ENCODE measurements around the gene GMFB. TPM values are rescaled to one million over a fixed set of nuclear protein-coding genes. Genes with fewer than 3 reads are reported as not detected.

GMFB gene
- polyA plus RNA-seq, 1 donor from 2014 or later, result 208 TPM

- Histone ChIP-seq H3K27ac (ENCODE audit: low read length) (no peak overlapping the region), H4K20me1 (ENCODE audit: insufficient read depth) (no peaks in the 10 kb centered on the region), H3K27me3 (ENCODE audit: insufficient read depth, low read depth, low read length) (no peaks in the 10 kb centered on the region), H3K9me3 (ENCODE audit: low read length) (no peaks in the 10 kb centered on the region), H3K4me3 (ENCODE audit: low read length) (no peak overlapping the region), H3K9me2 (ENCODE audit: insufficient read depth, low read length) (no peaks in the 10 kb centered on the region), H3K79me2 (replicated peaks; ENCODE audit: insufficient read depth, low read length) (no peaks in the 10 kb centered on the region), H3K36me3 (ENCODE audit: insufficient read depth, low read length) (peaks cover 6% of the 10 kb centered on the region), H3F3A (ENCODE audit: insufficient read depth, low read length, poor library complexity, severe bottlenecking) (no peaks in the 10 kb centered on the region), H3K9ac (ENCODE audit: low read length) (no peak overlapping the region), H3K4me2 (ENCODE audit: low read length) (no peak overlapping the region), H2AFZ (ENCODE audit: low read depth, low read length) (no peak overlapping the region)
- TF ChIP-seq REST (IDR thresholded peaks at IDR 0.05; ENCODE audit: borderline replicate concordance), result no peak
- no peak for TF ChIP-seq EP300 (conservative IDR thresholded peaks at IDR 0.05; ENCODE audit: poor library complexity, severe bottlenecking)
- no peak for TF ChIP-seq EZH2 (IDR thresholded peaks at IDR 0.05; ENCODE audit: borderline replicate concordance, insufficient read depth, low read length, poor library complexity, severe bottlenecking)
- TF ChIP-seq MXI1 (conservative IDR thresholded peaks at IDR 0.05; ENCODE audit: poor library complexity, severe bottlenecking), result no peak
- no peak for TF ChIP-seq POLR2AphosphoS5 (IDR thresholded peaks at IDR 0.05)
- no peak for TF ChIP-seq TAF1 (IDR thresholded peaks at IDR 0.05; ENCODE audit: low read depth)
- TF ChIP-seq SMC3 (conservative IDR thresholded peaks at IDR 0.05; ENCODE audit: poor library complexity), result no peak
- no peak for TF ChIP-seq CTCF (IDR thresholded peaks at IDR 0.05; ENCODE audit: poor library complexity, severe bottlenecking)
- TF ChIP-seq RAD21 (conservative IDR thresholded peaks at IDR 0.05), result no peak
Measured at GRCh38 chr14:54425068-54425467, 63.7 kb downstream of the GMFB start.

Other genes starting within 250 kb of the GMFB start
- 0.94 and 5.9 TPM in 2 replicates for gene CDKN3, start 92.0 kb downstream of the GMFB start, polyA plus RNA-seq
- 125 and 128 TPM in 2 replicates for gene CNIH1, start 47.6 kb downstream of the GMFB start, polyA plus RNA-seq
- 30.0 and 31.0 TPM in 2 replicates for gene CGRRF1, start 20.9 kb upstream of the GMFB start, polyA plus RNA-seq
- 0.66 and 1.0 TPM in 2 replicates for gene SAMD4A, start 78.1 kb upstream of the GMFB start, polyA plus RNA-seq

All from neural cell (in vitro differentiated cells).